MM.1S (cell line): Measurements from ENCODE around the gene C1QTNF5.

Experiments
- DNase-seq: peaks from one replicate; pipeline ENCODE4 v3.0.0-alpha.2; 2015
- H2AFZ ChIP-seq: fragments of 300-600 bp; sonication (generic); 2 replicates; pipeline ENCODE4 v1.6.0; 2016; ENCODE audit warnings: antibody characterized with exemption, low read length
- H3F3A ChIP-seq: fragments of 300-600 bp; sonication (generic); 2 replicates; pipeline ENCODE4 v1.6.1; 2016; ENCODE audit warnings: mild to moderate bottlenecking, antibody characterized with exemption, low read length, moderate library complexity, mixed read lengths; ENCODE audit not compliant: insufficient read depth
- H3K27ac ChIP-seq: fragments of 300-600 bp; sonication (generic); 2 replicates; pipeline ENCODE4 v1.5.1; 2016; ENCODE audit warnings: mild to moderate bottlenecking, low read length
- H3K27me3 ChIP-seq: fragments of 300-600 bp; sonication (generic); replicated peaks from 2 replicates; pipeline ENCODE4 v1.6.0; 2016; ENCODE audit warnings: low read length; ENCODE audit not compliant: insufficient read depth
- H3K36me3 ChIP-seq: fragments of 300-600 bp; sonication (generic); replicated peaks from 2 replicates; pipeline ENCODE4 v1.6.1; 2016; ENCODE audit warnings: mild to moderate bottlenecking, low read length, mixed read lengths; ENCODE audit not compliant: insufficient read depth
- H3K4me1 ChIP-seq: fragments of 300-600 bp; sonication (generic); 2 replicates; pipeline ENCODE4 v1.6.1; 2016; ENCODE audit warnings: low read length, mixed read lengths
- H3K4me2 ChIP-seq: fragments of 300-600 bp; sonication (generic); 2 replicates; pipeline ENCODE4 v1.6.0; 2016; ENCODE audit warnings: low read depth, low read length
- H3K4me3 ChIP-seq: fragments of 300-600 bp; sonication (generic); 2 replicates; pipeline ENCODE4 v1.5.1; 2016; ENCODE audit warnings: low read length, mixed read lengths
- H3K79me2 ChIP-seq: fragments of 300-600 bp; sonication (generic); 2 replicates; pipeline ENCODE4 v1.6.1; 2016; ENCODE audit warnings: mixed run types, low read length, mixed read lengths
- H3K9ac ChIP-seq: fragments of 300-600 bp; sonication (generic); 2 replicates; pipeline ENCODE4 v1.6.1; 2016; ENCODE audit warnings: low read length, mixed read lengths
- H3K9me2 ChIP-seq: fragments of 300-600 bp; sonication (generic); replicated peaks from 2 replicates; pipeline ENCODE4 v1.6.1; 2016; ENCODE audit warnings: mild to moderate bottlenecking, low read length, mixed read lengths; ENCODE audit not compliant: insufficient read depth
- H3K9me3 ChIP-seq: fragments of 300-600 bp; sonication (generic); replicated peaks from 2 replicates; pipeline ENCODE4 v1.6.1; 2016; ENCODE audit warnings: mild to moderate bottlenecking, low read length, mixed read lengths; ENCODE audit not compliant: insufficient read depth
- H4K20me1 ChIP-seq: fragments of 300-600 bp; sonication (generic); 2 replicates; pipeline ENCODE4 v1.6.1; 2016; ENCODE audit warnings: mild to moderate bottlenecking, low read length, moderate library complexity, mixed read lengths; ENCODE audit not compliant: insufficient read depth
- CTCF ChIP-seq: fragments of 300-600 bp; sonication (generic); IDR thresholded peaks from 2 replicates; pipeline ENCODE4 v1.5.1; 2016; ENCODE audit warnings: antibody characterized with exemption, low read length, mixed read lengths
- EZH2 ChIP-seq: fragments of 300-600 bp; sonication (generic); optimal IDR thresholded peaks from 2 replicates; pipeline ENCODE3; 2017; ENCODE audit warnings: low read depth, mild to moderate bottlenecking, antibody characterized with exemption, low read length, mixed read lengths
- EZH2phosphoT487 ChIP-seq: fragments of 300-600 bp; sonication (generic); IDR thresholded peaks from 2 replicates; pipeline ENCODE4 v1.6.1; 2018; ENCODE audit warnings: antibody characterized with exemption, low read length

The C1QTNF5 gene

GRCh38 chr11:119309411-119309810 is 31.3 kb downstream of the C1QTNF5 start:
- no peaks in the 10 kb centered on the region for H3K9me2 ChIP-seq
- H2AFZ ChIP-seq: no peak overlapping the region
- no peaks in the 10 kb centered on the region for H3K27me3 ChIP-seq
- TF ChIP-seq EZH2: no peak
- no peak for TF ChIP-seq EZH2phosphoT487
- TF ChIP-seq CTCF: no peak
- no peaks in the 10 kb centered on the region; the same call in 1 of the 2 replicates for H3F3A ChIP-seq
- no peak overlapping the region for H3K27ac ChIP-seq
- H3K79me2 ChIP-seq: no peaks in the 10 kb centered on the region
- H3K4me2 ChIP-seq: no peak overlapping the region
- H3K36me3 ChIP-seq: no peaks in the 10 kb centered on the region
- no peaks in the 10 kb centered on the region for H3K4me1 ChIP-seq
- H3K9ac ChIP-seq: no peak overlapping the region
- H3K9me3 ChIP-seq: no peaks in the 10 kb centered on the region
- DNase-seq: no peak
- no peak overlapping the region for H3K4me3 ChIP-seq
- H4K20me1 ChIP-seq: no peaks in the 10 kb centered on the region

GRCh38 chr11:119307974-119308373 is 32.7 kb downstream of the C1QTNF5 start:
- H3K4me1 ChIP-seq: no peaks in the 10 kb centered on the region
- TF ChIP-seq EZH2: no peak
- no peak for TF ChIP-seq EZH2phosphoT487
- TF ChIP-seq CTCF: no peak
- H3F3A ChIP-seq: no peaks in the 10 kb centered on the region; the same call in 1 of the 2 replicates
- no peak overlapping the region for H3K4me2 ChIP-seq
- no peaks in the 10 kb centered on the region for H4K20me1 ChIP-seq
- no peaks in the 10 kb centered on the region for H3K79me2 ChIP-seq
- no peak for DNase-seq
- H3K9me2 ChIP-seq: no peaks in the 10 kb centered on the region
- no peaks in the 10 kb centered on the region for H3K36me3 ChIP-seq
- no peaks in the 10 kb centered on the region for H3K9me3 ChIP-seq
- no peaks in the 10 kb centered on the region for H3K27me3 ChIP-seq
- no peak overlapping the region for H3K9ac ChIP-seq
- no peak overlapping the region for H3K27ac ChIP-seq
- no peak overlapping the region for H2AFZ ChIP-seq
- H3K4me3 ChIP-seq: no peak overlapping the region

GRCh38 chr11:119307219-119307618 is 33.5 kb downstream of the C1QTNF5 start:
- DNase-seq: no peak
- Histone ChIP-seq H3K4me1 (no peaks in the 10 kb centered on the region), H3K9me2 (no peaks in the 10 kb centered on the region), H2AFZ (no peak overlapping the region), H3F3A (no peaks in the 10 kb centered on the region; the same call in 1 of the 2 replicates), H4K20me1 (no peaks in the 10 kb centered on the region), H3K27me3 (no peaks in the 10 kb centered on the region), H3K9ac (no peak overlapping the region), H3K27ac (no peak overlapping the region), H3K9me3 (no peaks in the 10 kb centered on the region), H3K79me2 (no peaks in the 10 kb centered on the region), H3K4me3 (no peak overlapping the region), H3K4me2 (no peak overlapping the region), H3K36me3 (no peaks in the 10 kb centered on the region)
- TF ChIP-seq EZH2phosphoT487 (no peak), EZH2 (no peak), CTCF (no peak)
